GM12874 (cell line): ENCODE results near the gene REEP3.

Source experiments
- CTCF ChIP-seq: IDR thresholded peaks from 2 replicates; pipeline ENCODE4 v1.5.1; 2011; ENCODE audit warnings: low read depth, mild to moderate bottlenecking, control low read depth, low read length, moderate library complexity; ENCODE audit not compliant: insufficient read depth

The REEP3 gene

GRCh38 chr10:63633677-63634487 is 112.7 kb downstream of the REEP3 start:
- no peak for TF ChIP-seq CTCF

- TF ChIP-seq CTCF = no peak
Measured at GRCh38 chr10:63634488-63635065, 113.4 kb downstream of the REEP3 start.

- TF ChIP-seq CTCF = no peak
Measured at GRCh38 chr10:63636812-63637211, 115.6 kb downstream of the REEP3 start.

- TF ChIP-seq CTCF = no peak
Measured at GRCh38 chr10:63637901-63638327, 116.7 kb downstream of the REEP3 start.

GRCh38 chr10:63641366-63641765 is 120.2 kb downstream of the REEP3 start:
- no peak for TF ChIP-seq CTCF

- TF ChIP-seq CTCF = no peak
Measured at GRCh38 chr10:63641799-63642198, 120.6 kb downstream of the REEP3 start.

- no peak for TF ChIP-seq CTCF
Measured at GRCh38 chr10:63642808-63643207, 121.6 kb downstream of the REEP3 start.
